Renal cortex interstitium (tissue), 11 donors: ENCODE data around the gene EEPD1. TPM values are rescaled to one million over a fixed set of nuclear protein-coding genes. Genes with fewer than 3 reads are reported as not detected.

Experiments
- DNase-seq, 11 donors: peaks; one replicate each; pipeline ENCODE4 v3.0.0-alpha.2; 2013; ENCODE audit warnings: low read depth in 9 of 11, low spot score in 4 of 11; ENCODE audit errors: extremely low read depth in 1 of 11
- polyA plus RNA-seq, 3 donors: library from polyadenylated mRNA; unstranded; fragments of 120-200 nt; gene quantifications; one replicate each; pipeline ENCODE4 v1.2.1, GENCODE V29; 2013; ENCODE audit not compliant: insufficient read length in 3 of 3

The EEPD1 gene
- polyA plus RNA-seq, 3 donors, result 6.5 to 7.9 (median 6.6) TPM

DNA sequence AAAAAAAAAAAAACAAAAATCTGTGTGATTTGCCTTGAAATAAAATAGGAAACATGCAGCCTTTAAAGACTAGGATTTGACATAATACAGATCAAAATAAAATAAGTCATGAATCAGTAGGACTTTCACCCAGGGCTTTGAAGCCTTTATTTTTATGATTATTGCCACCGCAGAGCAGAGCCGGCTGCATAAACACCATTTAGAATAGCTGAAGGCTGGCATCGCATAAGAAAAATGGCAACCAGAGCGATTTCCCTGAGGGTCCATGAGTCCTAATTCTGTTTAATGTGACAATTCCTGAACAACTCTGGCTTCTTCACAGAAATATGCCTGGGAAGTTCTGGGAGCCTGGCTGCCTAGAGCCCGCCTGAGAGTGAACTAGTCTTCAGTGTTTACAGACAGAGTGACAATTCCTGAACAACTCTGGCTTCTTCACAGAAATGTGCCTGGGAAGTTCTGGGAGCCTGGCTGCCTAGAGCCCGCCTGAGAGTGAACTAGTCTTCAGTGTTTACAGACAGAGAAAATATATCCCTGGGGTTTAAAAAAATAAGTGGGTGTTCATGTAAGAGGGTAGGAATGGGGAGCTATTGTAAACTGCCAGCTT is 112.0 kb downstream of the EEPD1 start:
- DNase-seq, result no peak

DNA sequence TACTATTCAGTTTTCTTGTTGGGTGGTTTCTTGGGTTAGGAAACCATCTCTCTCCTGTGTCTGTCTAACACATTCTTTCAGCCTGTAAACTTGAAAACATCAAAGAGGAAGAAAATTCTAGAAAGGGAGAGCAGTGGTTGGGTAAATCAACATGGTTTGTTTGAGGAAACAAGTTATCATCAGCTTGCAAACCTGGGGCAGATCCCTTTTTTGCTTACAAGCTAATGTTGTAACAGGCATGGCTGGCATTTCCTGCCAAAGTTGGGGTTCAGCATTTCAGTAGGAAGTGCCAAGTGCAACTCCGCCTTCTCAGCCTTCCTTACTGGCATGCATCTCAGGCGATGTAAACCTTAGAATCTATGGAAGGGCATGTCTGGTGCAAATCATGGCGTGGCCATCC is 112.6 kb downstream of the EEPD1 start:
- no peak for DNase-seq

- no peak for DNase-seq
Observed at GRCh38 chr7:36266190-36266589, 113.1 kb downstream of the EEPD1 start.

DNA sequence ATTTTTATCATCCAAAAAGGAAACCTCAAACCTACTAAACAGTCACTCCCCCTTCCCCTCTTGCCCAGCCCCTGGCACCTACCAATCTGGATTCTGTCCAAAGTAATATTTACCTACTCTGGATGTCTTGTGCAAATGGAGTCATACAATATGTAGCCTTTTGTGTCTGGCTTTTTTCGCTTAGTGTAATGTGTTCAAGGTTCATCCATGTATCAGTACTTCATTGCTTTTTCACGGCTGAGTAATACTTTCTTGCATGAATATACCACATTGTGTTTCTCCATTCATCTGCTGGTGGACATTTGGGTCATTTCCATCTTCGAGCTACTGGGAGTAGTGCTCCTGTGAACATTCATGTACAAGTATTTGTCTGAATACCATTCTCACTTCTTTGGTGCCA is 113.6 kb downstream of the EEPD1 start:
- no peak for DNase-seq

- no peak for DNase-seq
Observed at GRCh38 chr7:36272211-36272566, 119.1 kb downstream of the EEPD1 start.

DNA sequence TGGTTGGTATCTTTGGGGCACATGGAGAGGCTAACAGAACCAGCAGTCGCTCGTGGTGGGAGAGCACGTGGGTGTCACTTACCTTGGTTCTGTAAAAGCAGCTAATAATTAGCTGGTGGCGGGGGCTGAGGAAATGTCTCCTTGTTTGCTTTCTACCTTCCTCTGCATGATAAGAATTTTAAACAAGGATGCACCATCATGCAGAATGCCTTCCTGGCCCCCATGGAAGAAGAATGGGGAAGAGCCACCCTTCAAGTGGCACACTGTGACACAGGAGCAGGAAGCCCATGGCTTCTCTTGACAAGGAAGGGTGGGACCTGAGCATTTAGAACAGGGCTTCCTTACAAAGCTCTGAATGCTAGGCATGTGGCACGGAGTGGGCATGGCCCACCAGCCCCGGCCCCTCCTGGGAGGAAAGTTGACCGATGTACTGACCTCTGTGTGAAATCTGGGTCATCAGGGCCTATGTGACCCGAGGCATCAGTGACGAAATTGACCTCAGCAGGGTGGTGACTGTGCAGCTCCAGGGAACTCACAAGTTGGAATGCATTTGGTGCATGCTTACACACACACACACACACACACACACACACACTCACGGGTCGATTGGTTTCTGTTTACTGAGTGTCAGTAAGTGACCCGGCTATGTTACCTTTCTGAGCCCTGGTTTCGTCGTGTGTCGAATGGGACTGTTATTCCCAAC is 119.7 kb downstream of the EEPD1 start:
- DNase-seq, result no peak

GRCh38 chr7:36273836-36274235 is 120.8 kb downstream of the EEPD1 start:
- no peak for DNase-seq

- DNase-seq, result no peak
Observed at GRCh38 chr7:36275735-36276284, 122.8 kb downstream of the EEPD1 start.

DNA sequence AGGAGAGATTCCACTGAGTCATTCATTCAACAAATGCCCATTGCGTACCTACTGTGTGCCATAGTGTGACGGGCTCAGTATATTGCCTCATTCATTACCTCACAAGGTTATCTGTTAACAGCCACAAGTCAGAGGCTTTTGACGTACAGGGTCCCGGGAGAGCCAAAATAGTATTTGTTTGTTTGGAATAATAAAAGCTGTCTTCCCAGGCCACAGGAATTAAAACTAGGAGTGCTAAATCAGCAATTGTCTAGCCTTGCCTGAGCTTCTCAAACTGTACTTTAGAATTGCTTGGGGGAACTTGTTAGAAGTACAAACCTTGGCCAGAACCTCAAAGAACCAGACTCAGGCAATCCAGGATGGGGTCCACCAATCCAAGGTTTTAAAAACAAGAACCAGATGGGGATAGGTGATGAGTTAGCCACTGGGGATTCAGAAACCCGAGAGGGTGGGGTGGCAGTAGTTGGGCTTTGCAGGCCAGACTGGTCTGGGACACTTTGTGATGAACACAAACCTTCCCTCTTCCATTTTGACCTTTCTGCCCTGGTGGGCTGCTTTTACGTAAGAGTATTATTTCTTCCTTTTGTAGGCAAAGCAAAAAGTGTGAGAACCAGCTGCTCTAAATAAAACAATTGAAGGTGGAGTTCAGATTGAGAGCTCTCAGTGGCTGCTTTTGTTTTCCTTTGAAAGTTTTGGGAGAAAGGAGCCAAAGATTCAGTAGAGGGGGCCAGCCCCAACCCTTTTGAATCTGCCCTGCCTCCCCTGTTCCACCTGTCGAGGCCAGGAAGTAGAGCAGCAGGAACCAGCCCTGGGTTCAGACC is 123.6 kb downstream of the EEPD1 start:
- no peak for DNase-seq

DNA sequence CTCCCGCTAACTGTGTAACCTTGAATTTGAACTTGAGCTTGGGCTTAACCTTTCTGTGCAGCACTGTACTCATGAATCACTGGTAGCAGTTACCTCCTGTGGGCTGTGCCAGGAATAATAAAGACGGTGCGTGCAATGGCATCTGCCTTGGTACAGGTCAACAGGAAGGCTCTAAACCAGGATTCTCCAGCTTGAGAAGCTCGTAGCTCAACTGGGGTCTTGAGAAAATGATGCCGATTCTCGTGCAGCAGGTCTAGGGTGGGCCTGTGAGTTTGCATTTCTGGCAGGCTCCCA is 124.1 kb downstream of the EEPD1 start:
- no peak for DNase-seq

GRCh38 chr7:36278069-36278619 is 125.1 kb downstream of the EEPD1 start:
- no peak for DNase-seq

DNA sequence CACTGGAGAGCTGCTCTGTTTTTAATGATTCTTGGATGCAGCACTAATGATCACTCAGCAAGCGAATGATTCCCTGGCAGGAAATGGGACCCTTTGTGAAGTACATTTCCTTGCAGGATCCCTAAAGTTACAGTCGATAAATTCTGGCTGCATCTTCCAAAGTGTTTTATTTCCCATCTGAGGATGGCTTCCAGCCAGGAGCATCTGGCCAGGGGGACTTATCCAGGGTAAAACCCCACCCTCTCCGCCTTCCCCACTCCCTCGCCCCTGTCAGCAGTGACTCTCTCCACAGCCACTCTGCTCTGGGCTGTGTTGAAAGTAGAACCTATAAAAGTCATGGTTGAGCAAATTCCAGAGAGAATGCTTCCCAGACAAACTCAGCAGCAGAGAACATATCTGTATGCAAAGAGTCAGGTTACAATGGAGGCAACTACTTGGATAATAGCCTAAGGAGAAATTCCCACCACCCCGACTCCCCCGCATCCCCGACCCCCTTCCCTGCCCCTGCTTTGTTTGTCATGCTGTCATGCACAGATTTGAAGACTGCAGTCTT is 125.6 kb downstream of the EEPD1 start:
- DNase-seq, result peak in 5 of 11 donors; percentile 33 to 75 (median 60)

DNA sequence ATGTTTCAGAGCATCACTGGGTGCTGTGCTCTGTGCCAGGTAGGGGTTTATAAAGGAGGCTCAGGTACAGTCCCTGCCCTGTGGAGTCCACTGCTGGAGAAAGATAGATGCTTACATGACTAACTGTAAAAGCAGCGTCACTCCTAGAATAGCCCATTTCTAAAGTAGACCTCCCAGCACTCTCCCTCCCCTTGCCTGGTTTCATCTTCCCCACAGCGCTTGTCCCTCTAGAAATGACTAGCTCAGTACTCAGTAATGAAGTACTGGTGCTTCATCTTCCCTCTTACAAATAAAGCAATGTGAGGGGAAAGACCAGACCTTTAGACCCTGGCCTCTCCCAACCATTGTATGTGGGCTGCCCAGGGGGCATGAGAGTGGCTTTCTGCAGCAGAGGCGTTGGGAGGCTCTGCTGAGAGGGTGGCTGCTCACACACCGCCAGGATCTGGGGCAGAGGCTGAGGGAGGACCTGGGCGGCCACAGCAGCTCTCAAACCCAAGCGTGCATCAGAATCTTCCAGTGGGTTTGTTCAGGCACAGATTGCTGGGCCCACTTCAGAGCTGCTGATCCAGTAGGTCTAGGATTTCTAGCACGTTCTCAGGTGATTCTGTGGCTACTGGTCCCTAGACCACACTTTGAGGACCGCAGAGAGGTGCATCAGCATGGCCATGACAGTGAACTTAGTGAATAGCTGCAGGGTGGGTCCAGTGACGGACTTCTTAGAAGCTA is 126.3 kb downstream of the EEPD1 start:
- no peak for DNase-seq

DNA sequence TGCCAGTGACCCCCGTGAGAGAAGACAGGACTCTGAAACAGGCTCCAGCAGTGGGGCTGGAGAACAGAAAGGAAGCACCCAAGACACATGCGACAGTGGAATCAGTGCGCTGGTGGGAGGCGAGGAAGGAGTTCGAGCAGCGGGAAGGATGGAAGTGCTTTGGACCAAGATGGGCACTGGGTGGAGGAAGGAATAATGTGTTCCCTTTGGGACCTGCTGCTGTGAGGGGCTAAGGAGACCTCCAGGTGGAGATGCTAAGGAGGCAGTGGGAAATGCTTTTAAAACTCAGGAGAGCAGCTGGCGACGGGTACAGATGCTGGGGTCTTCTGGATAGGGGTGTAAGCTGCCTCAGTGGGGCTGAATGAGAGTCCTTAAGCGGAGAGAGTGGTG is 126.9 kb downstream of the EEPD1 start:
- DNase-seq, result no peak

- no peak for DNase-seq
Observed at GRCh38 chr7:36280840-36281812, 128.1 kb downstream of the EEPD1 start.

DNA sequence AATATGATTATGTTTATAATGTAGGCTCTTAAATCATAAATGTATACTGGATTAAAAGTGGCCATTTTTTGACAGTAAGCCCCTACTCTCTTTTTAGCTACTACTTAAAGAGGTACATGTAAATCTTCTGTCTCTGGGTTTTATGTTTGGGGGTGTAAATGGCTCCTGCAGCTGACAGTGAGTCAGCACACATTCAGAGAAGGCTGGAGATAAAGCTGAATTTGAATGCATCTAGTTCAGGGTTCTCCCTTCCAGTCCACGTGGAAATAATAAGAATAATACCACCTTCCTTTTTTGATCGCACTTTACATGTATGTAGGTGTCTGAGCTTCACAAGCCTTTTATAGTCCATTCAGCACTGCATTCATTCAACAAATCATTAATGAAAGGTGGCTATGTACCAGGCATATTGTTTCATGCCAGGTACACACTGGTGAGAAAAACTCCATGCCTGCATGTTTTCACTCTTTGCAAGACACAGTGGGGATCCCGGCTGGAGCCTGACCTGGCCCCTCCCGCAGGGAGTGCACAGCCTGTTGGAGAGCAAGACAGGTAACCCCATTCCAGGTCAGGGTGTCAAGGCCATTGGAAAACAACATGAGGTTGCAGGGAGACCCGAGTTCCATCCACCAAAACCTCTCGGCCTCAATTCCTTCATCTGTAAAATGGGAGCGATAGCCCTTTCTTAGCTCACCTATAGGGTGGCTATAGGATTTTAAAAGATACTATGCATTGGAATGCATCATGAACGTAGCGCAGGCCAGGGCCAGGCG is 129.1 kb downstream of the EEPD1 start:
- no peak for DNase-seq

DNA sequence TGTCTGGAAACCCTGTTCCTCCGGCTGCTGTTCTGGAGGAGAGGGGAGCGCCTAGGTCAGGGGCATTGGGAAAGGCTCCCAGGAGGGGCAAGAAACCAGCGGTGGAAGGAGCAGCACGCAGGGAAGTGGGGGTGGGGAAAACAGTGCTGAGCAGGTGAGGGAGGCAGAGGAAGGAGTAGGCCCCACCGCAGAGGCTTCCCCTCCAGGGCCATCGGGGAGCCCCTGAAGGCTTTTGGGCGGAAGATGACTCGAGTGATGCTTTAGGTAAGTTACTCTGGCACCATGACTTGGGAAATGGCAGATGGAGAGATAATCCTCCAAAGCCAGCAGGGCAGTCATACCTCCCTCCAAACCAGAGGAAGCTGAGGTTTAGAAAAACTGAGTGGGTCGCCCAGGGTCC is 130.1 kb downstream of the EEPD1 start:
- DNase-seq, result no peak
